OCI-LY7 (cell line): Measurements from ENCODE around the gene ADAMTS9.

ENCODE experiments used
- EZH2phosphoT487 ChIP-seq: fragments of 200-600 bp; sonication (generic); IDR thresholded peaks from 2 replicates; pipeline ENCODE4 v1.6.1; 2018; ENCODE audit warnings: low read depth, borderline replicate concordance, mild to moderate bottlenecking, mixed run types, antibody characterized with exemption, low read length, moderate library complexity, mixed read lengths
- TF ChIP-seq, protein P1 (sequence below): fragments of 200-600 bp; sonication (generic); conservative IDR thresholded peaks from 2 replicates; pipeline ENCODE4 v1.5.1; 2014; ENCODE audit warnings: mild to moderate bottlenecking, antibody characterized with exemption, low read length, moderate library complexity, mixed read lengths

DNA sequence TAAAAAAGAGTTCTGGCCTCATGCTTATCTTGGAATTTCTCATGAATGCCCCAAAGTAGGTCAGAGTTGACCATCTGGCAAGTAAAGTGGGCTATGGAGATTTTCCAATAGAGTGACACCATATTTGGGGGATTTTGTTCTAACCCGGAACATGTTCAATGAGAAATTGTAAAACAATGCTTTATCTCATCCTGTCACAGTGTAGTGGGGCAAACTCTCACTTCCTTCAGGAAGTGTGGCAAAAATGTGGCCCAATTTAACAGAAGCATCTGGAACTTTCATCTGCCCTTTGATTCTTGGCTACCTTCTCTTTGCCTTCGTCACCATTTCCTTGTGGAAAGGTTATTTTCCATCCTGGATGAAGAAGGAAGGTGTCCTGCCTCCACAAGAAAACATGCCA lies 70.8 kb downstream of the ADAMTS9 start:
- TF ChIP-seq, protein P1, sequence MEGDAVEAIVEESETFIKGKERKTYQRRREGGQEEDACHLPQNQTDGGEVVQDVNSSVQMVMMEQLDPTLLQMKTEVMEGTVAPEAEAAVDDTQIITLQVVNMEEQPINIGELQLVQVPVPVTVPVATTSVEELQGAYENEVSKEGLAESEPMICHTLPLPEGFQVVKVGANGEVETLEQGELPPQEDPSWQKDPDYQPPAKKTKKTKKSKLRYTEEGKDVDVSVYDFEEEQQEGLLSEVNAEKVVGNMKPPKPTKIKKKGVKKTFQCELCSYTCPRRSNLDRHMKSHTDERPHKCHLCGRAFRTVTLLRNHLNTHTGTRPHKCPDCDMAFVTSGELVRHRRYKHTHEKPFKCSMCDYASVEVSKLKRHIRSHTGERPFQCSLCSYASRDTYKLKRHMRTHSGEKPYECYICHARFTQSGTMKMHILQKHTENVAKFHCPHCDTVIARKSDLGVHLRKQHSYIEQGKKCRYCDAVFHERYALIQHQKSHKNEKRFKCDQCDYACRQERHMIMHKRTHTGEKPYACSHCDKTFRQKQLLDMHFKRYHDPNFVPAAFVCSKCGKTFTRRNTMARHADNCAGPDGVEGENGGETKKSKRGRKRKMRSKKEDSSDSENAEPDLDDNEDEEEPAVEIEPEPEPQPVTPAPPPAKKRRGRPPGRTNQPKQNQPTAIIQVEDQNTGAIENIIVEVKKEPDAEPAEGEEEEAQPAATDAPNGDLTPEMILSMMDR = no peak
- no peak for TF ChIP-seq EZH2phosphoT487
